Thymus (tissue), 11 donors: Measurements from ENCODE around the gene EBNA1BP2. TPM values are rescaled to one million over a fixed set of nuclear protein-coding genes. Genes with fewer than 3 reads are reported as not detected.

Experiments used
- DNase-seq, 9 donors: peaks; one replicate each; pipeline ENCODE4 v3.0.0-alpha.2; 2013; ENCODE audit warnings: low spot score in 9 of 9, low read depth in 6 of 9, missing footprints in 1 of 9
- H3K27ac ChIP-seq, 2 donors: one replicate each; pipeline ENCODE4 v1.5.1; 2013; ENCODE audit warnings: control low read depth in 1 of 2, low read depth in 1 of 2, low read length in 1 of 2, mild to moderate bottlenecking in 1 of 2, moderate library complexity in 1 of 2
- H3K27me3 ChIP-seq, 2 donors: one replicate each; pipeline ENCODE4 v1.5.1; 2013; ENCODE audit warnings: low read length in 1 of 2; ENCODE audit not compliant: control insufficient read depth in 2 of 2, insufficient read depth in 1 of 2
- H3K36me3 ChIP-seq, 2 donors: one replicate each; pipeline ENCODE4 v1.5.1; 2013; ENCODE audit warnings: low read length in 1 of 2, mild to moderate bottlenecking in 1 of 2, moderate library complexity in 1 of 2; ENCODE audit not compliant: control insufficient read depth in 2 of 2, insufficient read depth in 2 of 2
- H3K4me1 ChIP-seq, 2 donors: one replicate each; pipeline ENCODE4 v1.5.1; 2013; ENCODE audit warnings: low read length in 2 of 2; ENCODE audit not compliant: control insufficient read depth in 2 of 2, insufficient read depth in 2 of 2
- H3K4me3 ChIP-seq, 2 donors: one replicate each; pipeline ENCODE4 v1.5.1; 2013; ENCODE audit warnings: low read length in 2 of 2, control low read depth in 1 of 2, mild to moderate bottlenecking in 1 of 2
- H3K9me3 ChIP-seq, 2 donors: one replicate each; pipeline ENCODE4 v1.5.1; 2013; ENCODE audit warnings: low read length in 1 of 2, mild to moderate bottlenecking in 1 of 2; ENCODE audit not compliant: control insufficient read depth in 2 of 2, insufficient read depth in 1 of 2
- WGBS: extraction: QIAGEN DNeasy Blood & Tissue Kit; methylation state at CpG from one replicate; pipeline ENCODE4 v1.1.7; 2013; 5-methylcytosine and 5-hydroxymethylcytosine counted together
- polyA plus RNA-seq: library from polyadenylated mRNA; stranded (reverse); fragments of 200-250 nt; gene quantifications from one replicate; pipeline ENCODE4 v1.2.3, GENCODE V29; 2013
- total RNA-seq: library from RNA; stranded (reverse); fragments of 120-200 nt; gene quantifications from one replicate; pipeline ENCODE4 v1.2.4, GENCODE V29; 2013
- donor health status: healthy.

EBNA1BP2 gene
- total and polyA plus RNA-seq, 2 donors: 41.3 to 64.1 TPM

- Histone ChIP-seq H3K36me3 (no peaks in the 10 kb centered on the region), H3K9me3 (peaks cover 0 to 3% of the 10 kb centered on the region in 2 donors), H3K27me3 (no peaks in the 10 kb centered on the region), H3K4me3 (no peak overlapping the region), H3K4me1 (peaks cover 0 to 4% of the 10 kb centered on the region in 2 donors), H3K27ac (no peak overlapping the region)
- 50% methylated on average over 10 of the region's 10 CpGs for WGBS
- DNase-seq: no peak
Measured at GRCh38 chr1:43206600-43207228, 34.6 kb upstream of the EBNA1BP2 start.

DNA sequence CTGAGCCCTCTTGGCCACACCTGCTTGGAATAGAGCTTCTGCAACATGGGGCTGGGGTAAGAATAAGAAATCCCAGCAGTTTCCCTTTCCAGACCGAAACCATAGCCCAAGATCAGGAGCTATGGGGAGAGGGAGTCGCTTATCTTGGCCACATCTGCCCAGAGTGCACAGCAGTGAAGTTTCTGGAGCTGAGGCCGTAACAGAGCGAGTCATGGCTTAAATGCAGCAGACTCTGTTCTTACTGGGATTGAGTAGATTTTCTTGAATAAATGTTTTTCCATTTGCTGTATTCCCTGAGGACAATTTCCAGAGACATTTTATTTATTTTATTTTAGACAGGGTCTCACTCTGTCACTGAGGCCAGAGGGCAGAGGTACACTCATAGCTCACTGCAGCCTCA lies 33.6 kb upstream of the EBNA1BP2 start:
- no peaks in the 10 kb centered on the region for H3K27me3 ChIP-seq
- 96% methylated on average over 4 of the region's 4 CpGs for WGBS
- H3K27ac ChIP-seq: no peak overlapping the region
- H3K4me3 ChIP-seq: no peak overlapping the region
- DNase-seq: no peak
- peaks cover 0 to 3% of the 10 kb centered on the region in 2 donors for H3K9me3 ChIP-seq
- peaks cover 0 to 4% of the 10 kb centered on the region in 2 donors for H3K4me1 ChIP-seq
- H3K36me3 ChIP-seq: no peaks in the 10 kb centered on the region

DNA sequence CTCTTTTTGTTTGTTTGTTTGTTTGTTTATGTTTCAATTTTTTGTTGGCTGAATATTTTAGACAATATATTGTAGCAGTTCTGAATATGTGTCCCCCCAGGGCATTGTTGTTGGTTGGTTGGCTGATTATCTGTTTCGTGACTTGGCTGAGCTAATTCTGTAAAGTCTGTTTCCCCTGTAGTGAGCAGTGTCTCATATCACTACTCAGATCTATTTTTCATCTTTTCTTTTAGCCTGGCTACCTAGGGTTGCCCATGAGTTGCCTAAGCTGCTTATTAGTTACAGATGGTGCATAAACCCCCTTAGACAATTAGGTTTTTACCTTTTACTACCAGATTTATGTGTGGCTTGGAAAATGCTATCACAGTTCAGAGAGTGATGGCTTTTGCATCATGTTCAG lies 32.3 kb upstream of the EBNA1BP2 start:
- no peak for DNase-seq
- Histone ChIP-seq H3K4me3 (no peak overlapping the region), H3K4me1 (peaks cover 0 to 4% of the 10 kb centered on the region in 2 donors), H3K36me3 (no peaks in the 10 kb centered on the region), H3K9me3 (peaks cover 0 to 3% of the 10 kb centered on the region in 2 donors), H3K27ac (no peak overlapping the region), H3K27me3 (no peaks in the 10 kb centered on the region)
- 90% methylated on average over 1 of the region's 1 CpG for WGBS

DNA sequence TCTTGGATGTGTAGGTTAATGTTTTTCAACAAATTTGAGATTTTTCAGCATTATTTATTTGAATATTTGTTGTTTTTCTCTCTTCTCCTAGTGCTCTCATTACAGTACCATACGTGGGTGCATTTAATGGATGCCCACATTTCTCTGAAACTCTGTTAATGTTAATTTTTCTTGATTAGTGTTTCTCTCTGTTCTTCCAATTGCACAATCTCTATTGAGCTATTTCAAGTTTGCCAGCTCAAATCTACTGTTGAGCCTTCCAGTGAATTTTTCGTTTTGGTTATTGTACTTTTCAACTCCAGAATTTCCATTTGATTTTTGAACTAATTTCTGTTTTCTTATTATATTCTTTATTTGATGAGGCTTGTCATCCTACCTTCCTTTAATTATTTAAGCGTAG lies 31.8 kb upstream of the EBNA1BP2 start:
- H3K27ac ChIP-seq: no peak overlapping the region
- H3K27me3 ChIP-seq: no peaks in the 10 kb centered on the region
- peaks cover 0 to 3% of the 10 kb centered on the region in 2 donors for H3K9me3 ChIP-seq
- no peak overlapping the region for H3K4me3 ChIP-seq
- WGBS: over 99% methylated on average over 3 of the region's 3 CpGs
- DNase-seq: no peak
- H3K36me3 ChIP-seq: no peaks in the 10 kb centered on the region
- H3K4me1 ChIP-seq: peaks cover 0 to 4% of the 10 kb centered on the region in 2 donors

GRCh38 chr1:43199093-43199726 lies 27.1 kb upstream of the EBNA1BP2 start:
- DNase-seq: peak in 1 of 9 donors; percentile 17
- H3K27me3 ChIP-seq: no peaks in the 10 kb centered on the region
- peaks cover 0 to 3% of the 10 kb centered on the region in 2 donors for H3K9me3 ChIP-seq
- 77% methylated on average over 8 of the region's 8 CpGs for WGBS
- no peak overlapping the region for H3K4me3 ChIP-seq
- no peaks in the 10 kb centered on the region for H3K36me3 ChIP-seq
- no peaks in the 10 kb centered on the region for H3K4me1 ChIP-seq
- H3K27ac ChIP-seq: no peak overlapping the region

GRCh38 chr1:43197343-43198127 lies 25.4 kb upstream of the EBNA1BP2 start:
- H3K27ac ChIP-seq: no peak overlapping the region
- no peak for DNase-seq

GRCh38 chr1:43194509-43194908 lies 22.4 kb upstream of the EBNA1BP2 start:
- Histone ChIP-seq H3K36me3 (no peaks in the 10 kb centered on the region), H3K27me3 (no peaks in the 10 kb centered on the region), H3K4me3 (no peak overlapping the region), H3K4me1 (no peaks in the 10 kb centered on the region), H3K27ac (no peak overlapping the region), H3K9me3 (no peaks in the 10 kb centered on the region)
- DNase-seq: no peak

More at GRCh38 chr1:43197343-43198127, 25.4 kb upstream of the EBNA1BP2 start:
- WGBS: 95% methylated on average over 7 of the region's 7 CpGs
- H3K36me3 ChIP-seq: no peaks in the 10 kb centered on the region
- H3K4me1 ChIP-seq: no peaks in the 10 kb centered on the region
- no peaks in the 10 kb centered on the region for H3K27me3 ChIP-seq
- no peaks in the 10 kb centered on the region for H3K9me3 ChIP-seq
- H3K4me3 ChIP-seq: no peak overlapping the region

DNA sequence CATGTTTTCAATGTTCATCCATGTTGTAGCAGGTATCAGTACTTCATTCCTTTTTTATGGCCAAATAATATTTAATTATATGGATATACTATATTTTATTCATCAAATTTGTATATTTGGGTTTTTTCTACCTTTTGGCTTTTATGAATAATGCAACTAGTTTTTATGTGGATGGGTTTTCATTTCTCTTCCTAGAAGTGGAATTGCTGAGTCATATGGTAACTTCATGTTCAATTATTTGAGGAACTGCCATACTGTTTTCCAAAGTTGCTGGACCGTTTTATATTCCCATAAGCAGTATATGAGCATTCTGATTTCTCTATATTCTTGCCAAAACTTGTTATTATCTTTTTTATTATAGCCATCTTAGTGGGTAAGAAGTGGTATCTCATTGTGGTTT lies 16.0 kb upstream of the EBNA1BP2 start:
- no peak for DNase-seq
- H3K36me3 ChIP-seq: no peaks in the 10 kb centered on the region
- WGBS: 96% methylated on average over 1 of the region's 1 CpG
- H3K27me3 ChIP-seq: no peaks in the 10 kb centered on the region
- no peak overlapping the region for H3K27ac ChIP-seq
- H3K9me3 ChIP-seq: no peaks in the 10 kb centered on the region
- H3K4me3 ChIP-seq: no peak overlapping the region
- H3K4me1 ChIP-seq: no peaks in the 10 kb centered on the region

GRCh38 chr1:43184995-43185394 lies 12.9 kb upstream of the EBNA1BP2 start:
- Histone ChIP-seq H3K4me3 (no peak overlapping the region), H3K27me3 (peaks cover 0 to 2% of the 10 kb centered on the region in 2 donors), H3K27ac (no peak overlapping the region), H3K9me3 (no peaks in the 10 kb centered on the region), H3K36me3 (no peaks in the 10 kb centered on the region), H3K4me1 (no peaks in the 10 kb centered on the region)
- no peak for DNase-seq
- 93% methylated on average over 3 of the region's 3 CpGs for WGBS
